Measurements from ENCODE around the gene LRIT3.
A peak's percentile ranks its signal among the peaks of the same experiment; 100 is the strongest.

The LRIT3 gene

DNA sequence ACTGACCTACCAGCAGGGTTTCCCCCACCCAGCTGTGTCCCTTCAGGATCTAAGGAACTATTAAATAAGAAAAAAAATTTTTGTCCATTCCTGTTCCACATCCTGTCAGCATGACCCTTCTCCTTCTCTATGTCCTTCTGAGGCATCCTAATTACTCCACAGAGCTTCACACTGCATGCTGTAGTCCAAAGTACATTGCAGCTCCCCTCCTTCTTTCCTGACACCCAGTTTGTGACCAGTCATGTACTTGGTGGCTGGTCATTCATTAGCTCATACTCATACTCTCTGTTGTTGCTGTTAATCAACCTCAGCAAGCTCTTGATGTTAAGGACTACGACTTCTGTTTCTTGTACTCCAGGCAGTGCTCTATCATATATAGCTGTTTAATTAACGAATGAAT is 62.3 kb downstream of the LRIT3 start:
- TF ChIP-seq, protein P1, sequence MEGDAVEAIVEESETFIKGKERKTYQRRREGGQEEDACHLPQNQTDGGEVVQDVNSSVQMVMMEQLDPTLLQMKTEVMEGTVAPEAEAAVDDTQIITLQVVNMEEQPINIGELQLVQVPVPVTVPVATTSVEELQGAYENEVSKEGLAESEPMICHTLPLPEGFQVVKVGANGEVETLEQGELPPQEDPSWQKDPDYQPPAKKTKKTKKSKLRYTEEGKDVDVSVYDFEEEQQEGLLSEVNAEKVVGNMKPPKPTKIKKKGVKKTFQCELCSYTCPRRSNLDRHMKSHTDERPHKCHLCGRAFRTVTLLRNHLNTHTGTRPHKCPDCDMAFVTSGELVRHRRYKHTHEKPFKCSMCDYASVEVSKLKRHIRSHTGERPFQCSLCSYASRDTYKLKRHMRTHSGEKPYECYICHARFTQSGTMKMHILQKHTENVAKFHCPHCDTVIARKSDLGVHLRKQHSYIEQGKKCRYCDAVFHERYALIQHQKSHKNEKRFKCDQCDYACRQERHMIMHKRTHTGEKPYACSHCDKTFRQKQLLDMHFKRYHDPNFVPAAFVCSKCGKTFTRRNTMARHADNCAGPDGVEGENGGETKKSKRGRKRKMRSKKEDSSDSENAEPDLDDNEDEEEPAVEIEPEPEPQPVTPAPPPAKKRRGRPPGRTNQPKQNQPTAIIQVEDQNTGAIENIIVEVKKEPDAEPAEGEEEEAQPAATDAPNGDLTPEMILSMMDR (conservative IDR thresholded peaks at IDR 0.05): no peak
- no peak overlapping the region for H3K27ac ChIP-seq

DNA sequence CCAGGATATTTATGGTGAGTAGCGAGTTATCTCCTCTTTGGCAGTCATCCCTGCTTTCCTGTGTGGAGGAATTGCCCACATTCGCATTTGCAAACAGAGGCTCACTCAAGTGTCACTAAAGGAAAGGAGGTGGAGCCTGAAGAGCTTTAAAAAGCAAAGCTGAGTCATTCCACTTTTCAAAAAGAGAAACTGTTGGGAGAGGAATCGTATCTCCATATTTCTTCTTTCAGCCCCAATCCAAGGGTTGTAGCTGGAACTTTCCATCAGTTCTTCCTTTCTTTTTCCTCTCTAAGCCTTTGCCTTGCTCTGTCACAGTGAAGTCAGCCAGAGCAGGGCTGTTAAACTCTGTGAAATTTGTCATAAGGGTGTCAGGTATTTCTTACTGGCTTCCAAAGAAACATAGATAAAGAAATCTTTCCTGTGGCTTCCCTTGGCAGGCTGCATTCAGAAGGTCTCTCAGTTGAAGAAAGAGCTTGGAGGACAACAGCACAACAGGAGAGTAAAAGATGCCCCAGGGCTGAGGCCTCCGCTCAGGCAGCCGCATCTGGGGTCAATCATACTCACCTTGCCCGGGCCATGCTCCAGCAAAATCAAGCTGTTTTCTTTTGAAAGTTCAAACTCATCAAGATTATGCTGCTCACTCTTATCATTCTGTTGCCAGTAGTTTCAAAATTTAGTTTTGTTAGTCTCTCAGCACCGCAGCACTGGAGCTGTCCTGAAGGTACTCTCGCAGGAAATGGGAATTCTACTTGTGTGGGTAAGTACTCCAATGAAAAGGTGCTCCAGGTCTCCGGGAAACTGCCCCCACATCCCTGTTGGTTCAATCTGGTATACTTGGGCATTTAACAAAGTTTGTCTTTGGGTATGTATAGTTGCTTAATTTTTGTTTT is 65.0 kb downstream of the LRIT3 start, which contains the start of gene EGF:
Gene EGF (plus strand): TSS at position 178 of the 890 bp plus-strand sequence. CDS start 453 bp downstream, at position 631.
- TF ChIP-seq, protein P1 (conservative IDR thresholded peaks at IDR 0.05): no peak
- H3K27ac ChIP-seq: peak within 1 kb of the TSS; percentile 43; the same call in 1 of the 2 replicates

DNA sequence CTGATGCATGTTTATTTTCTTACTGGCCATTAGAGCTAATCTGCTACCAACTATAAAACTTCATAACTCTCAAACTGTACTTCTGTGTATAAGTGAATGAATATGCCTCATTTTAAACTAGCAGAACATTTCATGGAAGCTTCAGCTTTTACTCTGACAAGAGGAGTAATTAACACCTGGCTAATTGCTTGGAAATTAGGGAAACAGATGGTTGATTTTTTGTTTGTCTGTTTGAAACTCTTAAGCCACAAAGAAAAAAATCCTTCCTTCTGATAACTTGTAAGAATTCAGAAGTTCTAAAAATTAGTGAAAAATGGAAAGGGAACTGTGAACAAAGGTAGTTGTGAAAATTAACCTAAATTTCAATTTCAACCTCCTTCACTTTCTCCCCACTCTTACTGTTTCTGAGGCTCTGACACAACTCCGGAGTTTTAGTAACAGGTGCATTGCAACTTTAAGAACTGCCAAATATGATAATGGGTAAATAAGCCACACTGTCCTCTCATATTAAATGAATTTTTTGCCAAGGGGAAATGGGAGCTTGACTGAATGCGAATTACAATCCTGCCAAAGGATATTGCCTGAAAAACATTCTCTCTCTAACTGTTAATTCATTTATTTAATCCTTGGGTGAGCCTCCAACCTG is 65.8 kb downstream of the LRIT3 start:
- no peak overlapping the region for H3K27ac ChIP-seq
- TF ChIP-seq, protein P1 (conservative IDR thresholded peaks at IDR 0.05): no peak

DNA sequence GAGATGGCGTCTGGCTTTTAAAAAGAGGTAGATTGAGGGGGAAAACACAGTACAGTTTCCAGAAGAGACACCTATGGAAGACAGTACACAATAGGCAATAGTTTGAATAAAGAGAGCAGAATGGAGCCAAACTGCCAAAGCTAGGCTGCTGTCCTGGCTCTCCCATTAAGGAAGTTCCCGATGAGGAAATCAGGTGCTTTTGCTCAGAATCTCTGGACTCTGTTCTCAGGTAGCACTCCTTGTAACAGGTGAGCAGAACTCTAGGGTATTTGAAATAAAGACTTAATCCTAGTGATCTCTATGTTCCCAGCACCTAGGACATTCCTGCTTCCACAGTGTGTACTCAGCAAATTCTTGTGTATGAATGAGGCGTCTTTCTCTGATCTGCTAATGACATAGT is 66.4 kb downstream of the LRIT3 start:
- TF ChIP-seq, protein P1 (conservative IDR thresholded peaks at IDR 0.05): no peak
- peak overlapping the region; percentile 58; the same call in 1 of the 2 replicates for H3K27ac ChIP-seq

DNA sequence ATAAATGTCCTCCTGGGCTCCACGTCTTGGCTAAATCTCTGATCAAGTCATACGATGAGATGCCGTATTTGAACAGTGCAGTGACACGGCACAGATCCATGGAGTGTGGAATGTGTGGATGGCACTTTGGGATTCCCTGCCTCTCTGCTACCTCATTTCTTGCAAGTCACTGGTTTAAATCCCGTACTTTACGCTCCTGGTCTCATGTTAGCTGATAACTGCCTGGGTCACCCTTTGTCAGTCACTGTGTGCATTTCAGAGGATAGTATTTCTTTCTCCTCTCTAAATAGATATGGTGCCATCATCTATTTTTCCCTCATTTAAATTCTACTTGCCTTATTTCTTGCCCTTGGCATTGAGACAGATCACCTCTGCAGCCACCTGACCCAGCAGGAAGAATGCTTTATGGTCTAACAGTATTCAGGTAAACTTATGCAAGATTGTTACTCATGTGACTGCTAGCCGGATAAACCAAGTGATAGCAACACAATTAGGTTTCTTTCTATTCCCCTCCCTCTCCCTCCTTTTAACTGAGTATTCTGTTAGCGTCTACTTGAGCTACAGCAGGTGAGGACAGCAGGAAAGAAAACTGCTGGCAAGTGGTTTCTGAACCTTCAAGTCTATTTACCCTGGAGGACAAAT is 67.6 kb downstream of the LRIT3 start:
- TF ChIP-seq, protein P1 (conservative IDR thresholded peaks at IDR 0.05): no peak
- H3K27ac ChIP-seq: peak overlapping the region; percentile 58

DNA sequence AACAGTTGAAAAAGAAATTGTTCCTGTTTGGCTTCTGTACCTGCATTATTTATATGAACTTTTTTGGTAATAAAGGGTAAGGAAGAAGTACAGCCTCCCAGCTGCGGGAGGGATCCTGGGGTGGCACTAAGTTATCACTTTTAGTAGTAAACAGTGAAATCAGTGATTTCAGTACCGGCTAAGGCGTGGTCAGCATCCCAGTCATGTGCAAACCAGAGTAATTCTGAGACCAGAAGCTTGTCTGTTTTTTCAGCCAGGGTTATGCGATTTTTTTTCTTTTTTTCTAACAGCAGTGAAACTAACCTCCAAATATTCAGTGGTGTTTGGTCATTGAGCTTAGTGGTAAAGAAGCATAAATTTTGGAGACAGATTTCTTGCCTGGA is 68.1 kb downstream of the LRIT3 start:
- peak overlapping the region; percentile 58 for H3K27ac ChIP-seq

More for the DNA sequence above, 68.1 kb downstream of the LRIT3 start:
- TF ChIP-seq, protein P1 (conservative IDR thresholded peaks at IDR 0.05): no peak
